HG02970 (cell line): ENCODE data around the gene WDR82.

Experiments
- ATAC-seq: cut with Tn5 transposase; IDR thresholded peaks from one replicate; pipeline ENCODE4 v1.9.1; 2021; ENCODE audit warnings: mild to moderate bottlenecking, moderate library complexity, moderate number of reproducible peaks; ENCODE audit not compliant: unreplicated experiment, low FRiP score

The WDR82 gene

GRCh38 chr3:52278510-52279069 is at the start of gene WDR82:
TSS of gene WDR82 (minus strand) at chr3:52278649. CDS start at chr3:52278361, 288 bp downstream.
- ATAC-seq, result peak; percentile 82

DNA sequence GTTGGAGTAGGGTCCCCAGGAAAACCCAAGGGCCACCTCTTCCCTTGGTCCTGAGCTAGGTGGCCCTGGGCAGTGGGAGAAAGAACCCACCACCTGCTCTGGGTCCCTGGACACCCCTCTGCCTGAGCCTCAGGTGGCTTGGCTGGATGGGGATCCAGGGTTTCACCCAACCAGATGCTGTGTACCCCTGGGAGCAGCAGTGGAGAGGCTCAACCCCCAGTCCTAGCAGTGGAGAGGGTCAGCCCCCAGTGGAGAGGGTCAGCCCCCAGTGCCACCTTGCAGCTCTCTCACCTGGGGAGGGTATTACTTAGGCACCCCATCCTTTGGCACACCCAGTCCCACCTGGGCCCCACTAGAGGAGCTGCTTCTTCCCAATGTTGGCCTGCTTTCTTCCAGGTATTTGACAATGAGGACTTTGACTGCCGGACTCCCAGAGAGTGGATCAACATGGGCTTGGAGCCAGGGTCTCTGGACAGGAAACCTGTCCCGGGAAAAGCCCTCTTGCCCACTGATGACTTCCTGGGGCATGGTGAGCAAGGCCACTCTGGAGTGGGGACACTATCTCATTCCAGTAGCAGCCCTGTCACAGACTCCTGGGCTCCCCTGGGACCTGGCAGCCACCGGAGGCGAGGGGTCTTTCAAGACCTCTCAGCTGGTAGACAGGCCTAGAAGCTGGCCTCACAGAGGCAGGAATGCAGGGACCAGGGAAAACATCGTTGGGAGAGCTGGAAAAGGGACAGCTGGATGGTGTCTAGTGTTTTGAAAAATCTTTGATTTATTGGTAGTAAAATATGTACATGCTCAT is 49.2 kb upstream of the WDR82 start:
- no peak for ATAC-seq

DNA sequence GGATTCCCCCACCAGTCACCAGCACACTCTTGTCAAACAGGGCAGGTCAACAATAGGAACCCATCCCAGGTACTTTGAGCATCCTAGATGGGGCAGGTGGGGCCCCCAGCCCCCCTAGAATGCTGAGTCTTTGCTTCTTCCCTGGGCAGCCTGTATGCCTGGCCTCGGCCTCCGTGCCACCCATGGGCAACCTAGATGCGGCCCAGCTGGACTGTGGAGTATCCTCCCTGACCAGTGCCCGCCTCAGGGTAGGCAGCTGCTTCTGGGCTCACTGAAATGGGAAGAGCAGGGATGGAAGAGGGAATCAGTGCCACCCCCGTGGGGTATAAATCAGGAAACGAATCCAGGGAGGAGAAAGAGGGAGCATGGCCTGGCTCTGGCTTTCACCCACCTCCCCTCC is 48.5 kb upstream of the WDR82 start:
- no peak for ATAC-seq

DNA sequence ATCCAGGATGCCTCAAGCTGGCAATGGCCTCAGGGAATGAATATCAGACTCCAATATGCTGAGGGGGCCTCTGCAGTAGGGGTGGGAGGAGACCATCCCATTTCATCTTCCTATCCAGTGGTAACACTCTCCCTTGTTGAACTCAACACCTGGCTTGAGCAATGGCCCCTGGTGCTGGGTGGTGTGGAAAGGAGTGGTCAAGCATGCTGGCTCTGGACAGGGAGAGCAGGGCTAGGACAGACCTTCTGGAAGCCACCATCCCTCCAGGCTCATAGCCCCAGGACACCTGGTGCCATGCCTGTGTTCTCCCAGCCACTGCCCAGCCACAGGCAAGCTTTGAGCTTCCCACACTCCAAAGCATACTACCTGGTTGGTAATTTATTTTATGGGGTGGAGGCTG is 47.2 kb upstream of the WDR82 start:
- ATAC-seq, result no peak

GRCh38 chr3:52324676-52325075 is 46.2 kb upstream of the WDR82 start:
- ATAC-seq, result no peak

DNA sequence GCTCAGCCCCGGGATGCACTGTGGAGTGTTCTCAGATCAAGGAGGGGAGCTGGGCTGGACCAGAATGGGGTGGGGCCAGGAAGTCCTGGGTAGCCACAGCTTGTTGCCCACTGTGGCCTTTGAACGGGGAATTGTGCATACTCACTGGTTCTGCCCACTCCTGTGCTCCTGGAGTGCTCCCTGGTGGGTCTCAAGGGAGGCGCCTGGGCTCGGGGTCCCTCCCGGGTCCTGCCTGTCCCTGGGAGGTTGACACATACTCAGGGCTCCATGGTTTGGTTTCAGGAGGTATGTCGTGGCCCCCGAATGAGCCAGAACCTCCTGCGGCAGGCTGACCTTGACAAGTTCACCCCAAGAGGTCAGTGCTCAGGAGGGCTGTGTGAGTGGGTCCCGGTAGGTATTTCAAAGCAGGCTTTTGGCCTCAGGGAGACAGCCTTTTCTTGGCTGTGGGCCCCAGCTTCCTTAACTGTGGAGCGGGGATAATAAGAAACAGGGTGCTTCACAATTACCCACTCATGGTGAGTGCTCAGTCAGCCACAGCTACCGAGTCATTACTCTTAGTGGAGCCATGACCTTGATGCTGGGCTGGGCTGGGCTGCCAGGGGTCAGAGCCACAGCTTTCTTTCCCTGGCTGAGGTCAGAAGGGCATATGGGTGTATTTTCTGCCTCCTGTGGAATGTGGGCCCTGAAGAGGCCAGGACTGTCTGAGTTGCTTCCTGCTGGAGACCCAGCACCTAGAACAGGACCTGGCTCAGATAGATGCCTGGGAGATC is 45.3 kb upstream of the WDR82 start:
- ATAC-seq, result no peak

DNA sequence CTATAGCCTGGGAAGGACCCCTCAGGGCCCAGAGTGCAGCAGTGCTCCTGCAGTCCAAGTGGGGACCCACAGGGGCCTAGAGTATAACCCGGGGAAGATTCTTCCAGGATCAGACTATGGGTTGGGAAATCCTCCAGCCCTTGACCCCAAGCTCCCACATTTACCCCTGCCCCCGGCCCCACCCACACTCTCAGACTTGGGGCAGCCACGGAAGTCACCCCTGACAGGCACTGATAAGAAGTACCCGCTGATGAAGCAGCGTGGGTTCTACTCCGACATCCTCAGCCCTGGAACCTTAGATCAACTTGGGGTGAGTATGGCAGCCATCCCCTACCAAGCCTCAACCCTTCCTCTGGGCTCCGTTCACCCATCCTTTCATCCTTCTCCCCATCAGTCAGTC is 44.0 kb upstream of the WDR82 start:
- ATAC-seq, result no peak

- no peak for ATAC-seq
Measured at GRCh38 chr3:52321481-52321880, 43.0 kb upstream of the WDR82 start.

DNA sequence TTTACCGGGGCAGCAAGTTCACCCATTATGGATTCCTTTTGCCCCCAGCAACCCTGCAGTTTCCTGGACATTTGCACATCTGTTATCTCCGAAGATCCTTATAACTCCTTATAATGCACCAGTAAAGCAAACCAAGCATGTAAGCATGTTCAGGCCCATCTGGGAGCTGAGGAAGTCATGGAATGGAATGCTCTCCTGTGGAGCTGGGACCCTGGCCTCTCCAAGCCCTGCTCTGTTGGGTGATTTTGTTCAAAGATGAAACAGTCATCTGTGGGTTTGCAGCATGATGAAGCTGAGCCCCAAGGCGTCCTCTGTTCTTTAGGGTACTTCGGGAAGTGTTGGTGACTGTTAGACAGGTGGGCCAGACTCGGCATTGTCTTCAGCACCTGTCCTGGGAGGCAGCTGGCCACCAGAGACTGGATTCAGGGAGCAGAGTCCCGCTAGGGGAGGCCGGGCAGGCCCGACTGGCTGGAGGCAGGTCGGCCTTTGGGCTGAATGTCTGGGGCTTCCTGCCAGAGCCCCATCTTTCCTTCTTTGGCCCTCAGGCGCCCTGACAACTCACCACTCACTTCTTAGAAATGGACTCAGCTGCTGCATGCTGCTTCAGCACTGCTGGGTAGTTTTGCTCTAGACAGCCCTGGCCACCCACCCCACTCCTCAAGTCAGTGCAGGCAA is 41.6 kb upstream of the WDR82 start:
- no peak for ATAC-seq

GRCh38 chr3:52318186-52318816 is 39.9 kb upstream of the WDR82 start:
- ATAC-seq, result no peak

- no peak for ATAC-seq
Measured at GRCh38 chr3:52317208-52318000, 39.0 kb upstream of the WDR82 start.

DNA sequence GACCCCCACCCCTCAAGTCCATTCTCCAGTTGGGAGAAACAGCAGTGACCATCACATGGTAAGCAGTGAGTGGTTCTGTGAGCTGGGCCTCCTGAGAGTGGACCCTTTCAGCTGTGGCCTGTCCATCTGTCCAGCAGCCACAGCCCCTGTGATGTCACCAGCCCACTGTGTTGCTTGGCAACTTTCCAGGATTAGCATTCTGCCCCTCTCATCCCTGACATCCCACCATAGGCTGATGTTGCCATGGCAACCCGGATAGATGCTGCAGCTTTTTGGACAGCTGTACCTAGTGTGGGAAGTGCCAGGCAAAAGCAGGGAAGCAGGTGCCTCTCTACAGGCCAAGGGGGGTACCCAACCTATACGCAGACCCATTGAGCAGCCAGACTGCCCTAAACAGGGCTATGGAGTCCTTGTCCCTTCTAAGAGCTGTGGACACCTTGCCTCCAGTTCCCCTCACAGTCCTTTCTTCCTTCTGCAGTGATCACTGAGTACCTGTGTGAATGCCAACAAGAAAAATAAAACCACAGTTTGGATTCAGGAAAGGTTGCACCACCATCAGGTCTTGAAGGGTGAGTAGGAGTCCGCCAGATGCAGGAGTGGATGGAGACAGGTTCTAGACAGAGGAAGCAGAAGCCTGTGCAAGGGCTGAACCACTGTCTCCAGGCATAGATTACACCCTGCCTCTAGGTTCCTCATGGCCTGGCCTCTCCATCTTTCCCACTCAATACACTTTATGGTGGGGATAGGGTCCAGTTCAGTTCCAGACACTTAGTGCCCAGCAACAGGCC is 37.7 kb upstream of the WDR82 start, which contains the start of gene DNAH1:
TSS of gene DNAH1 (plus strand) at position 343 of the 788 bp plus-strand sequence. CDS start 6,124 bp downstream, outside the sequence.
- ATAC-seq, result no peak

DNA sequence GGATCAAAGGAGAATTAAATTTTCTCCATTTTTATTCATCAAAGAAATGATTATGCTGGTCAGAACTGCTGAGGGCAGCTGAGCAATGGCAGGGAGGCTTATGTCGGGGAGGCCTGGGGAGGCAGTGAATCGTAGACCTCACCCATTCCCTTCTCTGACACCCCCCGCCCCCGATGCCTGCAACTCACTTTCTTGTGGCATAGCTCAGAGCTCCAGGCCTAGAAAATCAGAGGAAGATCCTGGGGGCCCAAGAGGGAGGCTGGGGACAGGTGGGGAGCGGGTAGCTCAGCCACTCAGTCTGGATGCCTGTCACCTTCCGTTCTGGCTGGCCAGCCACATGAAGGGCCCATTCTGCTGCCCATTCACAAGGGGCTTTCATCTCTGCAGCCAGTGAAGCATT is 36.6 kb upstream of the WDR82 start:
- ATAC-seq, result no peak

DNA sequence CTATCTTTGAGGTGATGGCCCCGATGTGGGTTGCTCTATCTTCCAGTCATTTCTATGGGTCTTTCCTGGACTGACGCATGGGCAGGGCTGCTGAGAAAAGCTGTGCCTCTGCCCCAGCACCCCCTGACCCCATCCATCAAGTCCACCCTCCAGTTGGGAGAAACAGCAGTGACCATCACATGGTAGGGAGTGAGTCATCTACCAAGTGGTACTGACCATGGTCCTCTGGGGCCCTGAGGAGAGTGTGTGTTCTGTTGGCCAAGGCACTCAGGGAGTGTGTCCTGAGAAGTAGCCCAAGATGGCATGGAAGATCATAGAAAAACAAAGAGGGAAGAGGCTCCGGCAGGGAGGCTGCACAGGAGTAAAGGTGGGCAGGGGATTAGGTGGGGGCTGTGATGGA is 36.0 kb upstream of the WDR82 start:
- ATAC-seq, result no peak

DNA sequence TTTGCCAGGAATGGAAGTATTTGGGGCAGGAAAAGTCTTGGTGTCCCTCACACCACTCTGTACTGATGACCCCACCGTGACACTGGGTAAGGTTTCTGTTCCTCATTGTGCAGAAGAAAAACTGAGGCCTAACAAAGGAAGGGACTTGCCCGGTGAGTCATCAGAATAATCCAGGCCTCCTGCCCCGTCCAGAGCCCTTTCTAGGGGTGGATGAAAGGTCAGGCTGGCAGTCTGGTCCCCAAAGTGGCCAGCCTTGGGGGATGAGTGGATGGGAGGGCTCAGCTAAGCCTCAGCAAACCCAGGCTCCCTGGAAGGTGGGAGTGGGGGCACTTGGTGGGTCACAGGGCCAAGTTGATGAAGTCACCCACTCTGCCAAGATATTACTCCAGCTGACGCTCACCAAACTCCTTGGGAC is 35.3 kb upstream of the WDR82 start:
- peak; percentile 75 for ATAC-seq

DNA sequence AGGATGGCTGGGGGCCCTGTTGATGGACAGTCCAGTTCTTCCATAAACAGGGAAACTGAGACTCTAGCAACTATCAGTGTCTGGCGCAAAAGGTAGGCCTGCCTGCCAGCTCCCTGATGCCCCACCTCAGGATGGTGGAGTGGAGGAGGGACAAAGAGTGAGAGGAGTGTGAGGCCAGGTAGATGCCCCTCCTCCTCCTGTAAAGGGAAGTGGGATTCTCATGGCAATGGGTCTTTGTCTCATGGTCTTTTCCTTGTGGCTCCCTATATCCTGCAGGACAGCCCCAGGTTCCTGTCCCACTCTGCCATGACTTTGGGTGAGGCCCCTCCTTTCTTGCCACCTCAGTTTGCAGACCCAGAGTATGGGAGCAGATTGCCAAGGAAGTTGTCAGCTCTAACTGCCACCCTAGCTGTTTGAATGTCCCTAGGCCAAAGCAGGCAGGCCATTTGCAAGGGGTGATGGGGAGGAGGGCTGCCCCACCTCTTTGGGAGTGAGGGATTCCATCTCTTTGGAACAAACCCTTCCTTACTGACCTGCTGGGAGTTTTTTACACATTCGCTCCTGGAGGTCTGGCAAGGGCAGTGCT is 34.8 kb upstream of the WDR82 start:
- peak; percentile 17 for ATAC-seq

DNA sequence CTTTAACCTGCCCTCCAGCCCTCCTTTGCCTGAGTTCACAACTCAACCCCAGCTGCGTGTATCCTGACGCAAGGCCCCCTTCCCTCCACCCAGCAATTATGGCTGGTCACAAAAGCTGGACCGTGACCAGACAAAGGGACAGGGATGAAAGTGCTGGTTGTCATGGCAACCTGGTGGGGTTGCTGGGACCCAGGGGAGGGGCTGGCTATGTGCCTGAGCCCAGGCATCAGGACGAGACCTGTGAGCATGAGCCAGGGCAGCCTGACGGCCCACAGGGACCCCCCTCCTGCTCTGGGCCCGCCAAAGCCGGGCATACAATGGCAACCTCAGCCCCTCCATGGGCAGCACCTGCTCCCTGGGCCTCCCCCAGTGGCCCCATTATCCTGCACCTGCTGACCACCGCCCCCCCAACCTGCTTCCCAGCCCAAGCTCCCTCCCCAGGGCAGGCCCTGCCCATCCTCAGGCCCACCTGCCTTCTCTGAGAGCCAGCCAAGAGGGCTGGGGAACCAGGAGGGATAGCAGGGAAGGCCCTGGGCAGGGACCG is 33.2 kb upstream of the WDR82 start:
- ATAC-seq, result no peak
